Measurements from ENCODE around the gene PANX3. TPM values are rescaled to one million over a fixed set of nuclear protein-coding genes. Genes with fewer than 3 reads are reported as not detected.

The PANX3 gene
- total RNA-seq, 2 donors from 2014 or later = not detected

DNA sequence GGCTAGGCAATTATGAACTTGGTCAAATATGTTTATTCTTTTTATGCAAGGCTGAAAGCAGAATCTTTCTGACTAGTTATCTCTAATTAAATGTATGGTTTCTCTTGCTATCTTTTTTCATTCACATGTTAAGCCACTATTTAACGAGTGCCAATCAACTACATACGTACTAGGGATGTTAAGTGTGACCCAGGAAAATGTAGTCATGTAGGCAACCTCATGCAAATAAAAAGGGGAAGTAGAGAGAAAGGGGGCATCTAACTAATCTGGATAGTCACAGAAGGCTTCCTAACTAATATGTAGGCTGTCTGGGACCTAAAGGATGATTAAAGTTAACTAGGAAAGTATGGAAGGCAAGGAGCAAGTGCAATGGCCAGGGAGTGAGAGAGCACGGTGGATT, 34.9 kb downstream of the PANX3 start:
- Histone ChIP-seq H3K27ac (no peak overlapping the region), H3K9me3 (no peaks in the 10 kb centered on the region), H3K4me1 (no peaks in the 10 kb centered on the region), H3K9ac (ENCODE audit: low read depth in 2 of 2, low read length in 2 of 2) (no peak overlapping the region), H3K4me3 (no peak overlapping the region), H3K36me3 (peaks cover 5% of the 10 kb centered on the region), H3K27me3 (no peaks in the 10 kb centered on the region)
- TF ChIP-seq CTCF (IDR thresholded peaks at IDR 0.05) = no peak
- DNase-seq = no peak
- intact Hi-C loops (cut with DNase I) = no loop called here

DNA sequence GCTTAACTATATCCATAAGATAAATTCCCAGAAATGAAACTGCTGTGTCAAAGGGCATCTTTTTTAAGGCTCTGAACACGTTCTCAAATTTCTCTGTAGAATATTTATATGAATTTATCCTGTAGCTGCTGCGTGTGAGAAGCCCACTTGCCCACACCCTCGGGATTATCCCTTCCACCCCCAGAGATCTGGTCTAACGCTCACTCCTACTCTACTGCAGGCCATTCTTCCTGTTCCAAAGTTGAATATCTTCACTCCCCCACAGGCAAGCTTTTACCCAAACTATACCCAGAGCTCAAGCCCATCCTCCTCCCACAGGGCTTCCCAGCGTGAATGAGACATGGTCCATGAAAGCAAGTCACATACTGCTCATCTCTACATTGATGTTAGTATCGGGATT, 37.4 kb downstream of the PANX3 start:
- DNase-seq = no peak
- intact Hi-C loops (cut with DNase I) = no loop called here
- Histone ChIP-seq H3K9me3 (no peaks in the 10 kb centered on the region), H3K4me1 (no peaks in the 10 kb centered on the region), H3K9ac (ENCODE audit: low read depth in 2 of 2, low read length in 2 of 2) (no peak overlapping the region), H3K4me3 (no peak overlapping the region), H3K36me3 (peaks cover 5% of the 10 kb centered on the region), H3K27me3 (no peaks in the 10 kb centered on the region), H3K27ac (no peak overlapping the region)
- no peak for TF ChIP-seq CTCF (IDR thresholded peaks at IDR 0.05)

DNA sequence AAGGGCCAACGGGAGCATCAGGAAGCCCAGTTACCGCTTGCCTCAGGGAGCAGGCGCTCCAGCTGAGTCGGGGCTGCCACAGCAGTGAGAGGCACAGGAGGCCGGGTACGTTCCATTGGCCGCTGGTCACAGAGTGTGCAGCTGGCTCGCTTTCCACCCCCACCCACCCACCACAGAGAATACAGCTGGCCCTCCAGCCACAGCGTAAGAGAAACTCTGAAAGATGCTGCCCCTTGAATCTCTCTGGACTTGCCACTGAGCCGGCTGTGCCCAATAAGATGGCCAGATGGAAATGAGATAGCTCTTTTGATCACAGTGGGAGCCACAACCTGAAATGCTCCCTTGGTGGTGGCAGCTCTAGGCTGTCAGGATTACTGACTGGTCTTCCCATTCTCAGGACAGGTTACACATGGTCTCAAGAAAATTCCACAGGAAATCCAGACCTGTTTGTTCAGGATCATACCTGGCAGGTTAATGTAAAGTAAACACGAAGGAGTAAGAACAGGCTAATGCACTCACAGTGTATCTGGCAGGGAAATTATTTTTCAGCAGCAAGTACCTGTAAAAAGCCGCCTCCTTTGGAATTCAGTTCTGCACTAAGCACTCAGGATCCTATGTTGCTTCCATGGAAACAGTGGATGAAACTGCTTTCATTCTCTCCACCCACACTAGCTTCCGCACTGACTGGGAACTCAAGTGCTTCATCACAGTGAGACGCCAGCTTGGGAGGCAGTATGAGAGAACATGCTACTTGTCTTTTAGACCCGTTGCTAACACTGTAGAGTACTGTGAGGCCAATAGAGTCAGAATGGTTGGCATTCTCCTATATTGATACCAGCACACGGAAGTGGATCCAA, 45.8 kb downstream of the PANX3 start:
- H3K27me3 ChIP-seq = no peaks in the 10 kb centered on the region
- no peak for DNase-seq
- no peaks in the 10 kb centered on the region for H3K9me3 ChIP-seq
- TF ChIP-seq CTCF (IDR thresholded peaks at IDR 0.05) = no peak
- no peak overlapping the region for H3K27ac ChIP-seq
- no peaks in the 10 kb centered on the region for H3K4me1 ChIP-seq
- H3K9ac ChIP-seq (ENCODE audit: low read depth in 2 of 2, low read length in 2 of 2) = no peak overlapping the region
- intact Hi-C loops (cut with DNase I) = no loop called here
- H3K36me3 ChIP-seq = no peaks in the 10 kb centered on the region
- H3K4me3 ChIP-seq = no peak overlapping the region

- Histone ChIP-seq H3K4me3 (no peak overlapping the region), H3K27ac (no peak overlapping the region), H3K9ac (ENCODE audit: low read depth in 2 of 2, low read length in 2 of 2) (no peak overlapping the region), H3K9me3 (no peaks in the 10 kb centered on the region), H3K4me1 (no peaks in the 10 kb centered on the region), H3K27me3 (no peaks in the 10 kb centered on the region), H3K36me3 (no peaks in the 10 kb centered on the region)
- TF ChIP-seq CTCF (IDR thresholded peaks at IDR 0.05) = no peak
- DNase-seq = no peak
- intact Hi-C loops (cut with DNase I) = no loop called here
Measured at GRCh38 chr11:124657904-124658303, 46.7 kb downstream of the PANX3 start.

GRCh38 chr11:124658501-124658900, 47.3 kb downstream of the PANX3 start:
- no peak for DNase-seq
- Histone ChIP-seq H3K27ac (no peak overlapping the region), H3K9me3 (no peaks in the 10 kb centered on the region), H3K4me1 (no peaks in the 10 kb centered on the region), H3K9ac (ENCODE audit: low read depth in 2 of 2, low read length in 2 of 2) (no peak overlapping the region), H3K36me3 (no peaks in the 10 kb centered on the region), H3K4me3 (no peak overlapping the region), H3K27me3 (no peaks in the 10 kb centered on the region)
- no peak for TF ChIP-seq CTCF (IDR thresholded peaks at IDR 0.05)
- intact Hi-C loops (cut with DNase I) = no loop called here

Data from colonic mucosa (tissue), 4 donors.